ENCODE measurements around the gene NIPSNAP3A.

NIPSNAP3A gene

GRCh38 chr9:104745852-104746251 is 1.6 kb upstream of the NIPSNAP3A start:
- TF ChIP-seq EZH2 (IDR thresholded peaks at IDR 0.05) (no peak), FOXP2 (optimal IDR thresholded peaks at IDR 0.05; ENCODE audit: control extremely low read depth, extremely low read length, insufficient read depth) (no peak), POLR2AphosphoS5 (IDR thresholded peaks at IDR 0.05; ENCODE audit: borderline replicate concordance, low read depth, low read length) (no peak)
- Histone ChIP-seq H3K9me3 (ENCODE audit: low read depth, low read length) (no peaks in the 10 kb centered on the region), H3K36me3 (ENCODE audit: insufficient read depth, low read length) (0 out of 2 replicates have a peak, but pooled peaks cover 3% of the 10 kb centered on the region), H3K4me3 (no peak overlapping the region), H3K9ac (ENCODE audit: insufficient read length) (no peak overlapping the region), H3K27ac (no peak overlapping the region)
- DNase-seq (ENCODE audit: low read depth, low spot score), result no peak

- no peak for DNase-seq (ENCODE audit: low read depth, low spot score)
- no peaks in the 10 kb centered on the region for H3K9me3 ChIP-seq (ENCODE audit: low read depth, low read length)
- H3K27ac ChIP-seq, result no peak overlapping the region
- H3K9ac ChIP-seq (ENCODE audit: insufficient read length), result no peak overlapping the region
- no peak for TF ChIP-seq EZH2 (IDR thresholded peaks at IDR 0.05)
- no peak for TF ChIP-seq FOXP2 (optimal IDR thresholded peaks at IDR 0.05; ENCODE audit: control extremely low read depth, extremely low read length, insufficient read depth)
- TF ChIP-seq POLR2AphosphoS5 (IDR thresholded peaks at IDR 0.05; ENCODE audit: borderline replicate concordance, low read depth, low read length), result no peak
- H3K4me3 ChIP-seq, result no peak overlapping the region
- H3K36me3 ChIP-seq (ENCODE audit: insufficient read depth, low read length), result 0 out of 2 replicates have a peak, but pooled peaks cover 7% of the 10 kb centered on the region
Observed at GRCh38 chr9:104746285-104746684, 1.2 kb upstream of the NIPSNAP3A start.

GRCh38 chr9:104746798-104747197 is 685 bp upstream of the NIPSNAP3A start:
- peak overlapping the region; percentile 84 for H3K9ac ChIP-seq (ENCODE audit: insufficient read length)
- H3K9me3 ChIP-seq (ENCODE audit: low read depth, low read length), result no peaks in the 10 kb centered on the region
- no peak for DNase-seq (ENCODE audit: low read depth, low spot score)
- TF ChIP-seq EZH2 (IDR thresholded peaks at IDR 0.05), result no peak
- no peak for TF ChIP-seq FOXP2 (optimal IDR thresholded peaks at IDR 0.05; ENCODE audit: control extremely low read depth, extremely low read length, insufficient read depth)
- TF ChIP-seq POLR2AphosphoS5 (IDR thresholded peaks at IDR 0.05; ENCODE audit: borderline replicate concordance, low read depth, low read length), result no peak
- H3K27ac ChIP-seq, result no peak overlapping the region
- peak overlapping the region; percentile 95 for H3K4me3 ChIP-seq
- 0 out of 2 replicates have a peak, but pooled peaks cover 8% of the 10 kb centered on the region for H3K36me3 ChIP-seq (ENCODE audit: insufficient read depth, low read length)

GRCh38 chr9:104747245-104747564 is 278 bp upstream of the NIPSNAP3A start:
- TF ChIP-seq POLR2AphosphoS5 (IDR thresholded peaks at IDR 0.05; ENCODE audit: borderline replicate concordance, low read depth, low read length) (no peak; the same call in 1 of the 2 replicates), EZH2 (IDR thresholded peaks at IDR 0.05) (no peak), FOXP2 (optimal IDR thresholded peaks at IDR 0.05; ENCODE audit: control extremely low read depth, extremely low read length, insufficient read depth) (no peak)
- Histone ChIP-seq H3K27ac (no peak overlapping the region), H3K9me3 (ENCODE audit: low read depth, low read length) (no peaks in the 10 kb centered on the region)

GRCh38 chr9:104748359-104749031 is 1.0 kb downstream of the NIPSNAP3A start:
- peak overlapping the region; percentile 95 for H3K4me3 ChIP-seq
- H3K9ac ChIP-seq (ENCODE audit: insufficient read length), result peak overlapping the region; percentile 84
- no peak for DNase-seq (ENCODE audit: low read depth, low spot score)
- H3K36me3 ChIP-seq (ENCODE audit: insufficient read depth, low read length), result 0 out of 2 replicates have a peak, but pooled peaks cover 8% of the 10 kb centered on the region
- H3K27ac ChIP-seq, result no peak overlapping the region
- TF ChIP-seq POLR2AphosphoS5 (IDR thresholded peaks at IDR 0.05; ENCODE audit: borderline replicate concordance, low read depth, low read length), result no peak
- TF ChIP-seq FOXP2 (optimal IDR thresholded peaks at IDR 0.05; ENCODE audit: control extremely low read depth, extremely low read length, insufficient read depth), result no peak
- TF ChIP-seq EZH2 (IDR thresholded peaks at IDR 0.05), result no peak
- H3K9me3 ChIP-seq (ENCODE audit: low read depth, low read length), result no peaks in the 10 kb centered on the region

More at GRCh38 chr9:104747245-104747564, 278 bp upstream of the NIPSNAP3A start:
- no peak for DNase-seq (ENCODE audit: low read depth, low spot score)
- peak overlapping the region; percentile 84 for H3K9ac ChIP-seq (ENCODE audit: insufficient read length)
- H3K36me3 ChIP-seq (ENCODE audit: insufficient read depth, low read length), result 0 out of 2 replicates have a peak, but pooled peaks cover 8% of the 10 kb centered on the region
- H3K4me3 ChIP-seq, result peak overlapping the region; percentile 95

- TF ChIP-seq FOXP2 (optimal IDR thresholded peaks at IDR 0.05; ENCODE audit: control extremely low read depth, extremely low read length, insufficient read depth) (no peak), EZH2 (IDR thresholded peaks at IDR 0.05) (no peak), POLR2AphosphoS5 (IDR thresholded peaks at IDR 0.05; ENCODE audit: borderline replicate concordance, low read depth, low read length) (no peak)
Observed at GRCh38 chr9:104750185-104750767, 2.8 kb downstream of the NIPSNAP3A start.

GRCh38 chr9:104758974-104759373 is 11.5 kb downstream of the NIPSNAP3A start:
- Histone ChIP-seq H3K9me3 (ENCODE audit: low read depth, low read length) (no peaks in the 10 kb centered on the region), H3K27ac (no peak overlapping the region), H3K36me3 (ENCODE audit: insufficient read depth, low read length) (peaks cover 10% of the 10 kb centered on the region; the same call in 1 of the 2 replicates), H3K9ac (ENCODE audit: insufficient read length) (no peak overlapping the region), H3K4me3 (no peak overlapping the region)
- no peak for DNase-seq (ENCODE audit: low read depth, low spot score)
- TF ChIP-seq POLR2AphosphoS5 (IDR thresholded peaks at IDR 0.05; ENCODE audit: borderline replicate concordance, low read depth, low read length) (no peak), FOXP2 (optimal IDR thresholded peaks at IDR 0.05; ENCODE audit: control extremely low read depth, extremely low read length, insufficient read depth) (no peak), EZH2 (IDR thresholded peaks at IDR 0.05) (no peak)

More at GRCh38 chr9:104750185-104750767, 2.8 kb downstream of the NIPSNAP3A start:
- Histone ChIP-seq H3K27ac (no peak overlapping the region), H3K9me3 (ENCODE audit: low read depth, low read length) (no peaks in the 10 kb centered on the region), H3K4me3 (no peak overlapping the region), H3K36me3 (ENCODE audit: insufficient read depth, low read length) (peaks cover 13% of the 10 kb centered on the region; the same call in 1 of the 2 replicates), H3K9ac (ENCODE audit: insufficient read length) (no peak overlapping the region)
- no peak for DNase-seq (ENCODE audit: low read depth, low spot score)

GRCh38 chr9:104765138-104765537 is 17.7 kb downstream of the NIPSNAP3A start:
- no peak overlapping the region for H3K27ac ChIP-seq
- no peak overlapping the region for H3K9ac ChIP-seq (ENCODE audit: insufficient read length)
- TF ChIP-seq EZH2 (IDR thresholded peaks at IDR 0.05), result no peak
- TF ChIP-seq FOXP2 (optimal IDR thresholded peaks at IDR 0.05; ENCODE audit: control extremely low read depth, extremely low read length, insufficient read depth), result no peak
- no peaks in the 10 kb centered on the region for H3K36me3 ChIP-seq (ENCODE audit: insufficient read depth, low read length)
- H3K9me3 ChIP-seq (ENCODE audit: low read depth, low read length), result no peaks in the 10 kb centered on the region
- no peak overlapping the region for H3K4me3 ChIP-seq
- DNase-seq (ENCODE audit: low read depth, low spot score), result no peak
